GM18505 (cell line): Measurements from ENCODE around the gene LYPD8.

ENCODE experiments used
- ATAC-seq: cut with Tn5 transposase; IDR thresholded peaks from one replicate; pipeline ENCODE4 v1.9.1; 2021; ENCODE audit not compliant: unreplicated experiment
- POLR2A ChIP-seq: IDR thresholded peaks from 4 replicates; pipeline ENCODE4 v1.6.1; 2011; ENCODE audit warnings: borderline replicate concordance; ENCODE audit not compliant: insufficient read depth, insufficient read length; ENCODE audit errors: extremely low read depth

The LYPD8 gene

DNA sequence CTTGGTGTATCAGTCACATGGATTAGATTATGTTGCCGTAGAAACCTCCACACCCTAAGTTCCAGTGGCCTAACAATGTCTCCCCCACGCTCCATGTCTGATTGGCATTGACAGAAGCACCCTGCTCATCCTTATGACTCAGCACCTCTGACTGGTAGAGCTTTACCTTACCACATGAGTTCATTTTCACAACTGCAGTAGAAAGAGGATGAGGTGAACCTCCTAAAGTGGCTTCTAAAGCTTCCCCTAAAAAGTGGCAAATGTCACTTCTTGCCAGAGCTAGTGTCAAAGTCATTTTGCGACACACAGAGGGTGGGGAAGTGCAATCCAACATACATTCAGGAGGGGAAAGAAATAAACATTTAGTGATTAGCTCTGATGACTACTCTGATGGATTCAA is 30.6 kb upstream of the LYPD8 start:
- TF ChIP-seq POLR2A, result no peak
- ATAC-seq, result peak; percentile 87

DNA sequence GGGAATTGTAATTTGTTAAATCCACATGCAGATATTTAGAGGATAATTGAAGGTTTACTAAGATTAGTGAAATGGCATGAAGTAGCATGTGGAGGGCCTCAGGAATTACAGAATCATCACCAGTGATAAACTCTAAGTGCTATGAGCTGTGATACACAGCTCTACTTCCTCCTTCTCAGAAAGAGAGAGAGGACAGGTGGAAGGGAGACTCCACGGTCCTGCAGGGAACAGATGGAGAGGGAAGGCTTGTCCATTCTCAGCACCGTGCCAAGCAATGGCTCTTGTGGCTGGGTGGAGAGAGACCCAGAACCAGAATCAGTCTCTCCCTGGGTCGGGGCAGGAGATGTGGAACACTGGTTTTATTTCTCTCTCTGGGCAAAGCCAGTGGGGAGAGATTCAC is 27.8 kb upstream of the LYPD8 start:
- no peak for ATAC-seq
- TF ChIP-seq POLR2A, result no peak

DNA sequence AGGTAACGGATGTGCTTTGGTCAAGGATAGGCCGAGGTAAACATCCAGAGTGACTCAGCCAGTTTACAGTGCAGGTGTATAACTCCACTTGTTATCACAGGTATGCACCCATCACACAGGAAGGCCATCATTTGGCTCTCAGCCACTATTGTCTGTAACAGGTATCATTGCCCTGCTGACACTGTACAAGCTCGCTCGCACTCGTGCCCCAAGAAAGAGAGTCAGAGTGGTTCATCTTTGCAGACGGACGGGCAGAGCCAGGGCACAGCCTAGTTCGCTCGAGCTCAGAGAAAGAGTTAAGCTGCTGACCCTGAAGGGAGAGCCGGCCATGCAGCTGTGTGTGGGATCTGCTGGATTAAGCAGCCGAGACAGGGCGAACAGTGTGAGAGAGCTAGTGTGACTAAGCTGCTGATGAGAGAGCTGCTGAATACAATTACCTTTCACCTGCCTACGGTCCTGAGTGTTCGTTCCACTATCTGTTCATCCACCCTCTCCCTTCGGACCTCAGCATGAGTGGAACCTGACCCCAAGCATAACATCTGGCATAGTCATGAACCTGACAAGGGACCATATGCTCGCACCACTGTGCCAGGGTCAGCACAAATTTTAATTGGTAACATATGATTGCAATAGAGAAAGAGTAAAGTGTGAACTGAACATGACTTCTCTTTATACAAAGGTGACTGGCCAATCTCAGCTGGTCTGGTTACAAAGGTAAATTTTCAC is 27.0 kb upstream of the LYPD8 start:
- no peak for ATAC-seq
- no peak for TF ChIP-seq POLR2A

DNA sequence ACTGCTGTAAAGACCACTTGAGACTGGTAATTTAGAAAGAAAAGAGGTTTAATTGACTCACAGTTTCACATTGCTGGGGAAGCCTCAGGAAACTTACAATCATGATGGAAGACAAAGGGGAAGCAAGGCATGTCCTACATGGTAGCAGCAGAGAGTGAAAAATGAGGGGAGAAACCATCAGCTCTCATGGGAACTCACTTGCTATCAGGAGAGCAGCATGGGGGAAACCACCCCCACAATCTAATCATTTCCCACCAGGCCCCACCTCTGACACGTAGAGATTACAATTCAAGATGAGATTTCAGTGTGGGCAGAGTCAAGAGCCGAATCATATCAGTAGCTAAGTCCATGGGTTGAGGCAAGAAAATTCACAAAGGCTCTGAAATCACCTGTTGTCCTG is 23.8 kb upstream of the LYPD8 start:
- no peak for TF ChIP-seq POLR2A
- ATAC-seq, result no peak

DNA sequence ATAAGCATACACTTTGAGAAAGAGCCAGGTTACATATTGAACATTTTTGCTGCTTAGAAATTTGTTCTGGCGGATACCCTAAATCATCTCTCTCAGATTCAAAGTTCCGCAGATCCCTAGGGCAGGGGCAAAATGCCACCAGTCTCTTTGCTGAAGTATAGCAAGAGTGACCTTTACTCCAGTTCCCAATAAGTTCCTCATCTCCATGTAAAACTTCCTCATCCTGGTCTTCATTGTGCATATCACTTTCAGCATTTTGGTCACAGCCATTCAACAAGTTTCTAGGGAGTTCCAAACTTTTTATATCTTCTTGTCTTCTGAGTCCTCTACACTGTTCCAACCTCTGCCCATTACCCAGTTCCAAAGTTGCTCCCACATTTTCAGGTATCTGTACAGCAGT is 23.3 kb upstream of the LYPD8 start:
- no peak for ATAC-seq
- TF ChIP-seq POLR2A, result no peak

DNA sequence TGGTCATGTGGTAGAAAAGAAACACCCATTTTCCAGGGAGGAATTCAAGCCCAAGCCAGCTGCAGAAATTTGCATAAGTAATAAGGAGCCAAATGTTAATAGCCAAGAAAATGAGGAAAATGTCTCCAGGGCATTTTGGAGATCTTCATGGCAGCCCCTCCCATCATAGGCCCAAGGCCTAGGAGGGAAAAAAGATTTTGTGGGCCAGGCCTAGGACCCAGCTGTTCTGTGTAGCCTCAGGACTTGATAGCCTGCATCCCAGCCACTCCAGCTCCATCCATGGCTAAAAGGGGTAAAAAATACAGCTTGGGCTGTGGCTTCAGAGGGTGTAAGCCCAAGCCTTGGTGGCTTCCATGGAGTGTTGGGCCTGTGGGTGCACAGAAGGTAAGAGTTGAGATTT is 21.4 kb upstream of the LYPD8 start:
- TF ChIP-seq POLR2A, result no peak
- no peak for ATAC-seq

DNA sequence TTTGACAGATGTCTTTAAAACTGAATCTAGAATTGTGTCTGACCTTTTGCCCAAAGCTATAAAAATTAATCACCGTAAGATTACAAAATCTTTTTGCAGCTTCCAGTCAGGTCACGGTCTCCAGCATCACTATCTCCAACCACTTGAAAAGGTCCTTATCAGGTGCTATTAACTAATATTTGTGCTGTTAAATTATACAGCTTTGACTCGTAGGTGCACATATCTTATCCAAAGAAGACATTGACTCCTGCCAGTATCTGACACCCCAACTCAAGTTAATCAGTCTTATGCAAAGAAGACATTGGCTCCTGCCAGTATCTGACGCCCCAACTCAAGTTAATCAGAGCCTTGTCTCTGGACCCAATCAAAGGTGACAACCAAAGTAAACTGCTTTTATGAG is 19.9 kb upstream of the LYPD8 start:
- no peak for ATAC-seq
- no peak for TF ChIP-seq POLR2A

DNA sequence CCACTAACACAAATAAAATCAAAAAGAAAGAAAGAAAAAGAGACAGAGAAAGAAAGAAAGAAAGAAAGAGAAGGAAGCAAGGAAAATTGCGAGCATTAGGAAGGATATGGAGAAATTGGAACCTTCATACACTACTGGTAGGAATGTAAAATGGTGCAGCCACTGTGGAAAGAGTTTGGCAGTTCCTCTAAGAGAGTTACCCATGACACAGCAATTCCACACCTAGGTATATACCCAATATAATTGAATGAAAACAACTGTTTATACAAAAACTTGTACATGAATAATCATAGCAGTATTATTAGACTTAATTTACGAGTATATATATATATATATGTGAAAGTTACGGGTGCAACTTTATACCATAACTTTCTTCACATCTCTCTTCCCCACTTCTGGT is 4.1 kb upstream of the LYPD8 start:
- no peak for TF ChIP-seq POLR2A

DNA sequence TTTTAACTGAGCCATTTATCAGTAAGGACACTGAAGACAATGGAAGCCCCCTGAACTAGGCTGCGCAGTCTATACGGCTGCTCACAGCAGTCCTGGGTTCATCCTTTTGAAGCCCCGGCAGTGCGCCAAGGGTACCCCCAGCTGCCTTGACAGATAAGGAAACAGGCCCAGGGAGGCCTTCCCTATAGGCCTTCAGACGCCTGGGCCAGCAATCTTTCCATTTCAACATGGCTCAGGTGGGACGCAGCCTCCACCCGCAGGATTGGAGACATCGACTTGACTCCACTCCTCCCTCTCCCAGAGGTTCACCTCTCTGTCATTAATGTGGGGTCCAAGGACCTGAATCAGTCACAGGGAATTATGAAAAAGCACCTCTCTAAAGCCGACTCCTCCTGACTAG is 2.8 kb upstream of the LYPD8 start:
- ATAC-seq, result no peak
- TF ChIP-seq POLR2A, result no peak

More for the DNA sequence above, 4.1 kb upstream of the LYPD8 start:
- ATAC-seq, result no peak

DNA sequence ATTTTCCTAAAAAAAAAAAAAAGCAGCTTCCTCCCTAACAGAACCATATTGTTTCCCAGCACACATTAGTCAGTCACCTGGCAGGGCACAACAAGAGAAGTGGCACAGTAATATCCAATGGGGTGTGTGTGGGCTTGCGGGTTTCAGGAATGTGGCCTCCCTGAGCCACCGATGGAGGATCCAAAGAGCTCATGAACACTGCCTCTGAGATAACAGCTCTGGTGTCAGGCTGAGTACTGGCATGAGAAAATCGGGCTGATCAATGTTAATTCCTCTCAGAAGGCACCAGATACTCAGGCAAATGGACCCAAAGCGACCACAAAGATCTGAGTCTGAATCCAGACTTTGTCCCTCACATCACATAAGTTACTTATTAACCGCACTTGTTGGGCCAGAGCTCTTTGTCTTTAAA is 2.2 kb upstream of the LYPD8 start:
- ATAC-seq, result no peak
- no peak for TF ChIP-seq POLR2A

DNA sequence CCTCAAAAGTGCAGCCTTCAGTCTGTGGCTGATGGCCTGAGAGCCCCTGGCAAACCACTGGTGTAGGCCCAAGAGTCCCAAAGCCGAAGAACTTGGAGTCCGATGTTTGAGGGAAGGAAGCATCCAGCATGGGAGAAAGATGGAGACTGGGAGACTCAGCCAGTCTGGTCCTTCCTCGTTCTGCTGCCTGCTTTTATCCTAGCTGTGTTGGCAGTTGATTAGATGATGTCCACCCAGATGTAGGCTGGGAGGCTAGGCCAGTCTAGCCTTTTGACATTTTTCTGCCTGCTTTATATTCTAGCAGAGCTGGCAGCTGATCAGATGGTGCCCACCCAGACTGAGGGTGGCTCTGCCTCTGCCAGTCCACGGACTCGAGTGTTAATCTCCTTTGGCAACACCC is 1.1 kb upstream of the LYPD8 start:
- no peak for TF ChIP-seq POLR2A
- ATAC-seq, result no peak

DNA sequence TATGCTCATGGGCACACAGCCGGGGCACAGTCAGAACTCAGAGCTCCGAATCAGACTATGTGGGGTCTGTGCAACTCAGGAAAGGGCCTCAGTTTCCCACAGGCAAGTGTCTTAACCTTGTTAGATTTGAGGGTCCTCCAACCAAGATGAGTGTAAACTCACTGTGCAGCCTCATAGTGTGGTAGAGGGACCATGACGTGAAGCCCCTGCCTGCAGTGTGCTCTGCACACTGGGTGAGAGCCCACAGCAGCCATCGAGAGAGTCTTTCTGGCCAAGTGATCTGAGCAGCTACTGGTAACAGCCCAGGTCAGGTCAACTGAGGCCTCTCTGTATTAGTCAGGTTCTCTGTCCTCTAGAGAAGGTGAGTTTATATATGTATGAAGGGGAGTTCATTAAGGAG is 592 bp upstream of the LYPD8 start:
- no peak for ATAC-seq
- no peak for TF ChIP-seq POLR2A

DNA sequence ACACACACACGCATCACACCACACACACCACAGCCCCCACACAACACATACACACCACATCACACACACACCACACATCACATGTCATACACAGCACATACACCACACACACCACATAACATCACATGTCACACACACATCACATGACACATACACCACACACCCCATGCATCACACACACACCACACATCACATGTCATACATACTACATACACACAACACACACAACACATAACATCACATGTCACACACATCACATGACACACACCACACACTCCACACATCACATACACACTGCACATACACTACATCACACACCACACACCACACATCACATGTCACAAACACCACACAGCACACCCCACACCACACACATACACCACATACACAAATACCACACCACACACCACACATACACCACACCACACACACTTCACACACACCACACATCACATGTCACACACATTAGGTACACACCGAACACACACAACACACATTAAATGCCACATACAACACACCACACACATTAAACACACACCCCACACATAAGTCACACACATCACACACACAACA is 1.8 kb downstream of the LYPD8 start:
- no peak for TF ChIP-seq POLR2A
- ATAC-seq, result no peak

DNA sequence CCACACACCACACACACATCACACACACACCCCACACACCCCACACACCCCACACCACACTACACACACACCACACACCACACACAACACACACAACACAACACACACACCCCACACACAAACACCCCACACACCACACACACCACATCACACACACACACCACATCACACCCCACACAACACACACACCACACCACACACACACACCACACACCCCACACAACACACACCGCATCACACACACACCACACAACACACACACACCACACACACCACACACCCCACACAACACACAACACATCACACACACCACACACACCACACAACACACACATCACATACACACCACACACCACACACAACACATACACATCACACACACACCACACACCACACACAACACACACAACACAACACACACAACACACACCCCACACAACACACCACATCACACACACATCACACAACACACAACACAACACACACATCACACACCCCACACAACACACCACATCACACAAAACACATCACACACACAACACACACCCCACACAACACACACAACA is 2.4 kb downstream of the LYPD8 start:
- no peak for ATAC-seq
- TF ChIP-seq POLR2A, result no peak

DNA sequence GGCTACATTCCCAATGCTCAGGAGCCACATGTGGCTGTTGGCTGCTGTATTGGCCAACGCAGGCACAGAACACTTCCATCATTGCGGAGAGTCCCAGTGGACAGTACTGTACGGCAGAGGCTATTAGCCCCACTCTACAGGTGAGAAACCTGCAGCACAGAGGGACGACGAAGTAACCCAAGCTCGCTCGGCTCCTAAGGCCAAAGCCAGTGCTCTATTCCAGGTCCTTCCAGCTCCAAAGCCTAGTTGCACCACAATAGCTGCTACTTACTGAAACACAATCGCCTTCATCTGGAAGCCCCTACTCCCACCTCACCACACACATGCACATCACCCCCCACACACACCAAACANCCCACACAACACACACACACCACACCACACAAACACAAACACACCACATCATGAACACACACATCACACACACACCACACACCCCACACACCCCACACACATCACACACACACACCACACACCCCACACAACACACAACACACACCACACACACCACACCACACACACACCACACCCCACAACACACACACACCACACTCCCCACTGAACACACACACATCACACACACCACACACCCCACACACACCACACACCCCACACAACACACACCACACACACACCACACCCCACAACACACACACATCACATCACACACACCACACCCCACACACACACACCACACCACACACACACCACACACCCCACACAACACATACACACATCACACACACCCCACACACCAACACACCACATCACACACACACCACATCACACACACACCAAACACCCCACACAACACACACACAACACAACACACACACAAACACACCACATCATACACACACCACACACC is 3.2 kb downstream of the LYPD8 start:
- ATAC-seq, result no peak
- no peak for TF ChIP-seq POLR2A

DNA sequence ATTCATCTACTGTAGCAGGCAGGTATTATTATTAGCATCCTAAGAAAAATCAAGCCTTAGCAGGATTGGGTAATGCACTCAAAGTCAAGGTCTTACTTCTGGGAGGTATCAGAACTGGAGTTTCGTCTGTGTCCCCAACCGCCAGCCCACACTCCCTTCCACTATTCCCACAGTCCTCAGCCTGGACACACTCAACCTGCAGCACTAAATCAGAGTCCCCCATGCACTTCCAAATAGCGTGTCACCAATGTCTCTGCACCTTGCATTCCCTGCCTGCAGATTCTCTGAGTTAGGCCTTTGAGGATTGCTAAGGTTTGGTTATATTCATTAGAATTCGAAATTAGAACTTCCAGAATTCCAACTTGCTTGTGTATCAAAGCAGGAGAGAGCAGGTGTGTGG is 3.9 kb downstream of the LYPD8 start:
- TF ChIP-seq POLR2A, result no peak
- no peak for ATAC-seq
